Hepatocyte (in vitro differentiated cells): ENCODE measurements around the gene AP3B2. TPM values are rescaled to one million over a fixed set of nuclear protein-coding genes. Genes with fewer than 3 reads are reported as not detected.

Experiments
- DNase-seq: peaks from one replicate; pipeline ENCODE4 v3.0.0-alpha.2; 2016; ENCODE audit warnings: low spot score
- H2AFZ ChIP-seq: fragments of 200-600 bp; sonication (generic); 2 replicates; pipeline ENCODE4 v1.6.0; 2016; ENCODE audit warnings: antibody characterized with exemption, mild to moderate bottlenecking
- H3K27ac ChIP-seq: fragments of 200-600 bp; sonication (generic); 2 replicates; pipeline ENCODE4 v1.5.1; 2016; ENCODE audit warnings: mild to moderate bottlenecking
- H3K27me3 ChIP-seq: fragments of 200-600 bp; sonication (generic); 2 replicates; pipeline ENCODE4 v1.6.1; 2016
- H3K36me3 ChIP-seq: fragments of 200-600 bp; sonication (generic); replicated peaks from 2 replicates; pipeline ENCODE4 v1.5.1; 2016; ENCODE audit warnings: low read depth; ENCODE audit not compliant: insufficient read depth
- H3K4me1 ChIP-seq: fragments of 200-600 bp; sonication (generic); 2 replicates; pipeline ENCODE4 v1.5.1; 2016; ENCODE audit warnings: mild to moderate bottlenecking, moderate library complexity; ENCODE audit not compliant: insufficient read depth
- H3K4me2 ChIP-seq: fragments of 200-600 bp; sonication (generic); 2 replicates; pipeline ENCODE4 v1.6.0; 2016
- H3K4me3 ChIP-seq: fragments of 200-600 bp; sonication (generic); 2 replicates; pipeline ENCODE4 v1.5.1; 2016; ENCODE audit warnings: mild to moderate bottlenecking
- H3K79me2 ChIP-seq: fragments of 200-600 bp; sonication (generic); 2 replicates; pipeline ENCODE4 v1.6.0; 2017; ENCODE audit warnings: mild to moderate bottlenecking
- H3K9me2 ChIP-seq: fragments of 200-600 bp; sonication (generic); replicated peaks from 2 replicates; pipeline ENCODE4 v1.6.0; 2017; ENCODE audit warnings: mild to moderate bottlenecking; ENCODE audit not compliant: insufficient read depth
- H3K9me3 ChIP-seq: fragments of 200-600 bp; sonication (generic); 2 replicates; pipeline ENCODE4 v1.5.1; 2016; ENCODE audit warnings: low read depth, mild to moderate bottlenecking
- H4K20me1 ChIP-seq: fragments of 200-600 bp; sonication (generic); 2 replicates; pipeline ENCODE4 v1.6.0; 2016; ENCODE audit warnings: mild to moderate bottlenecking; ENCODE audit not compliant: insufficient read depth, poor library complexity, severe bottlenecking
- CTCF ChIP-seq: fragments of 200-600 bp; sonication (generic); IDR thresholded peaks from 2 replicates; pipeline ENCODE4 v1.5.1; 2016; ENCODE audit warnings: antibody characterized with exemption, mild to moderate bottlenecking; ENCODE audit not compliant: poor library complexity
- EZH2 ChIP-seq: fragments of 200-600 bp; sonication (generic); IDR thresholded peaks from 2 replicates; pipeline ENCODE4 v1.6.1; 2016; ENCODE audit warnings: antibody characterized with exemption, mild to moderate bottlenecking, borderline replicate concordance
- EZH2phosphoT487 ChIP-seq: fragments of 200-600 bp; sonication (generic); IDR thresholded peaks from one replicate; pipeline ENCODE4 v1.6.1; 2018; ENCODE audit warnings: antibody characterized with exemption, mild to moderate bottlenecking, low read depth, moderate library complexity; ENCODE audit not compliant: unreplicated experiment, severe bottlenecking
- WGBS: methylation state at CpG from one replicate; pipeline ENCODE4 v1.1.6; 2016; ENCODE audit warnings: low lambda C conversion rate; ENCODE audit errors: missing lambda C conversion rate; 5-methylcytosine and 5-hydroxymethylcytosine counted together
- polyA plus RNA-seq: library from polyadenylated mRNA; unstranded; fragments of >200 nt; fragmentation: Nextera tagmentation; extraction: Ambion mirVana; gene quantifications from 2 replicates; pipeline ENCODE4 v1.2.1, GENCODE V29; 2016
- total RNA-seq: library from RNA; depleted of rRNA; stranded (reverse); fragments of >200 nt; gene quantifications from 2 replicates; pipeline ENCODE4 v1.2.3, GENCODE V29; 2014

AP3B2 gene
- total and polyA plus RNA-seq, 2 experiments from 2014 or later: 2.3 to 2.9 TPM

- no peaks in the 10 kb centered on the region for H3K79me2 ChIP-seq
- no peaks in the 10 kb centered on the region for H3K4me1 ChIP-seq
- H2AFZ ChIP-seq: no peak overlapping the region
- no peak overlapping the region for H3K4me2 ChIP-seq
- no peak for DNase-seq
- no peaks in the 10 kb centered on the region for H3K9me3 ChIP-seq
- H4K20me1 ChIP-seq: no peaks in the 10 kb centered on the region
- H3K27me3 ChIP-seq: no peaks in the 10 kb centered on the region
- H3K36me3 ChIP-seq: no peaks in the 10 kb centered on the region
- H3K4me3 ChIP-seq: no peak overlapping the region
- no peak for TF ChIP-seq EZH2phosphoT487
- TF ChIP-seq CTCF: no peak
- TF ChIP-seq EZH2: no peak
- no peak overlapping the region for H3K27ac ChIP-seq
- H3K9me2 ChIP-seq: no peaks in the 10 kb centered on the region
- 88% methylated on average over 4 of the region's 4 CpGs for WGBS
Measured at GRCh38 chr15:82625136-82625535, 84.5 kb downstream of the AP3B2 start.

GRCh38 chr15:82624438-82624837 lies 85.2 kb downstream of the AP3B2 start:
- WGBS: 93% methylated on average over 3 of the region's 3 CpGs

GRCh38 chr15:82624008-82624407 lies 85.7 kb downstream of the AP3B2 start:
- Histone ChIP-seq H3K4me2 (no peak overlapping the region), H2AFZ (no peak overlapping the region), H4K20me1 (no peaks in the 10 kb centered on the region), H3K9me2 (no peaks in the 10 kb centered on the region), H3K79me2 (no peaks in the 10 kb centered on the region), H3K27ac (no peak overlapping the region), H3K27me3 (peaks cover under 1% of the 10 kb centered on the region), H3K4me1 (no peaks in the 10 kb centered on the region), H3K36me3 (no peaks in the 10 kb centered on the region), H3K9me3 (no peaks in the 10 kb centered on the region), H3K4me3 (no peak overlapping the region)
- DNase-seq: no peak
- no peak for TF ChIP-seq EZH2
- no peak for TF ChIP-seq CTCF
- no peak for TF ChIP-seq EZH2phosphoT487
- 63% methylated on average over 2 of the region's 2 CpGs for WGBS

More at GRCh38 chr15:82624438-82624837, 85.2 kb downstream of the AP3B2 start:
- TF ChIP-seq EZH2phosphoT487 (no peak), EZH2 (no peak), CTCF (no peak)
- DNase-seq: no peak
- Histone ChIP-seq H3K4me1 (no peaks in the 10 kb centered on the region), H3K36me3 (no peaks in the 10 kb centered on the region), H3K4me2 (no peak overlapping the region), H2AFZ (no peak overlapping the region), H4K20me1 (no peaks in the 10 kb centered on the region), H3K9me3 (no peaks in the 10 kb centered on the region), H3K4me3 (no peak overlapping the region), H3K79me2 (no peaks in the 10 kb centered on the region), H3K27me3 (no peaks in the 10 kb centered on the region), H3K27ac (no peak overlapping the region), H3K9me2 (no peaks in the 10 kb centered on the region)

GRCh38 chr15:82621970-82622369 lies 87.7 kb downstream of the AP3B2 start:
- Histone ChIP-seq H3K27me3 (peaks cover 5% of the 10 kb centered on the region), H4K20me1 (no peaks in the 10 kb centered on the region), H3K27ac (no peak overlapping the region), H3K36me3 (no peaks in the 10 kb centered on the region), H3K9me2 (no peaks in the 10 kb centered on the region), H3K4me1 (no peaks in the 10 kb centered on the region), H3K4me3 (no peak overlapping the region), H3K79me2 (no peaks in the 10 kb centered on the region), H3K4me2 (no peak overlapping the region), H3K9me3 (no peaks in the 10 kb centered on the region), H2AFZ (no peak overlapping the region)
- no peak for DNase-seq
- TF ChIP-seq EZH2 (no peak), EZH2phosphoT487 (no peak), CTCF (no peak)
- WGBS: 40% methylated on average over 1 of the region's 1 CpG
